ENCODE data around the gene CFL2. TPM values are rescaled to one million over a fixed set of nuclear protein-coding genes. Genes with fewer than 3 reads are reported as not detected.

CFL2 gene
- total and polyA plus RNA-seq, 5 donors from 2014 or later: 7.1 to 27.8 (median 7.8) TPM

DNA sequence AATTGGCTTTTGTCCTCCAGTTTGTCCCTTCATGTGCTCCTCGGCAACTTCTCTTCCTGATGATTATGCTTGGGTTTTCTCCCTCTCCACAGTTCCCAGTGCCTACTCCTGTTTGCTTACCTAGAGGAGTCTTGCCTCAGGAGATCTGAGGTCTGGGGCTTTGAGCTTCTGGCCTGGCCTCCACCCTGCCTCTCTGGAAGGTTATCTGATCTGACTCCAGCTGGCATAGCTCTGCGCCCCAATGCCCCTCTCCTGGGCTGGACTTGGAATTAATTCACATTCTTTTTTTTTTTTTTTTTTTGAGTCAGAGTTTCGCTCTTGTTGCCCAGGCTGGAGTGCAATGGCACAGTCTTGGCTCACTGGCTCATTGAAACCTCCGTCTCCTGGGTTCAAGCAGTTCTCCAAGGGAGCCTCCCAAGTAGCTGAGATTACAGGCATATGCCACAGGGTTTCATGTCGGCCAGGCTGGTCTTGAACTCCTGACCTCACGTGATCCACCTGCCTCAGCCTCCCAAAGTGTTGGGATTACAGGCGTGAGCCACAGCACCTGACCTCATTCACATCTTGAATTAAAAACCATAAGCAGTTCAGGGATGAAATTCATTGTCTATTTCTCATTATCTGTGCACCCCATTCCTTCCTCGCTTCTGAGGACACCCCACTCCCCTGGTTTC, 33.5 kb downstream of the CFL2 start:
- DNase-seq (no peak), ATAC-seq (ENCODE audit: low read depth in 2 of 2) (no peak)
- H3K27ac Mint-ChIP-seq: peak overlapping the region in 1 of 3 donors; percentile 74
- no peak overlapping the region for H3K4me3 Mint-ChIP-seq
- peaks cover 0 to 5% (median 2%) of the 10 kb centered on the region in 4 donors for H3K4me1 Mint-ChIP-seq
- peaks cover 10% of the 10 kb centered on the region for H3K27me3 Mint-ChIP-seq
- H3K9me3 ChIP-seq (ENCODE audit: control insufficient read depth in 2 of 2, low read length in 2 of 2): no peaks in the 10 kb centered on the region
- H3K27ac ChIP-seq (ENCODE audit: insufficient read depth, low read length, poor library complexity, severe bottlenecking): no peak overlapping the region
- no peak overlapping the region for H3K4me3 ChIP-seq (ENCODE audit: low read depth, low read length)
- no peaks in the 10 kb centered on the region for H3K27me3 ChIP-seq (ENCODE audit: control insufficient read depth, insufficient read depth, low read length)
- no peaks in the 10 kb centered on the region for H3K9me3 Mint-ChIP-seq
- no peaks in the 10 kb centered on the region for H3K4me1 ChIP-seq (ENCODE audit: control insufficient read depth, insufficient read depth, low read length, poor library complexity, severe bottlenecking)
- H3K36me3 ChIP-seq (ENCODE audit: control insufficient read depth, insufficient read depth, low read length): no peaks in the 10 kb centered on the region
- H3K36me3 Mint-ChIP-seq: no peaks in the 10 kb centered on the region

DNA sequence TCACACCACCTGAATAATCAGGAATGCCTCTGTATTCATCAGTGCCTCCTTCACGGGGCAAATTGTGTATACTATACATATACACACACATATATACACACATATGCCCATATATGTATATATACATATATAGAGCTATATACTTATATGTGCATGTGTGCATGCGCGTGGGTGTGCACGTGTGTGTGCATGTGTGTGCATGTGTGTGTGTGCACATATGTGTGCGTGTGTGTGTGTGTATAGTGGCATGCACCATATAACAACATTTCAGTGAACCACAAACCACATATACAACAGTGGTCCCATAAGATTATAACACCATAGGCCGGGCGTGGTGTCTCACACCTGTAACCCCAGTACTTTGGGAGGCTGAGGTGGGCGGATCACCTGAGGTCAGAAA, 35.7 kb downstream of the CFL2 start:
- H3K27ac ChIP-seq (ENCODE audit: insufficient read depth, low read length, poor library complexity, severe bottlenecking): no peak overlapping the region
- no peaks in the 10 kb centered on the region for H3K27me3 ChIP-seq (ENCODE audit: control insufficient read depth, insufficient read depth, low read length)
- no peaks in the 10 kb centered on the region for H3K9me3 Mint-ChIP-seq
- H3K36me3 ChIP-seq (ENCODE audit: control insufficient read depth, insufficient read depth, low read length): no peaks in the 10 kb centered on the region
- H3K27ac Mint-ChIP-seq: no peak overlapping the region
- no peaks in the 10 kb centered on the region for H3K9me3 ChIP-seq (ENCODE audit: control insufficient read depth in 2 of 2, low read length in 2 of 2)
- no peaks in the 10 kb centered on the region for H3K4me1 ChIP-seq (ENCODE audit: control insufficient read depth, insufficient read depth, low read length, poor library complexity, severe bottlenecking)
- no peak overlapping the region for H3K4me3 ChIP-seq (ENCODE audit: low read depth, low read length)
- H3K4me1 Mint-ChIP-seq: peaks cover 0 to 5% (median 2%) of the 10 kb centered on the region in 4 donors
- ATAC-seq (ENCODE audit: low read depth in 2 of 2) (no peak), DNase-seq (no peak)
- no peaks in the 10 kb centered on the region for H3K36me3 Mint-ChIP-seq
- peaks cover 9% of the 10 kb centered on the region for H3K27me3 Mint-ChIP-seq
- no peak overlapping the region for H3K4me3 Mint-ChIP-seq

DNA sequence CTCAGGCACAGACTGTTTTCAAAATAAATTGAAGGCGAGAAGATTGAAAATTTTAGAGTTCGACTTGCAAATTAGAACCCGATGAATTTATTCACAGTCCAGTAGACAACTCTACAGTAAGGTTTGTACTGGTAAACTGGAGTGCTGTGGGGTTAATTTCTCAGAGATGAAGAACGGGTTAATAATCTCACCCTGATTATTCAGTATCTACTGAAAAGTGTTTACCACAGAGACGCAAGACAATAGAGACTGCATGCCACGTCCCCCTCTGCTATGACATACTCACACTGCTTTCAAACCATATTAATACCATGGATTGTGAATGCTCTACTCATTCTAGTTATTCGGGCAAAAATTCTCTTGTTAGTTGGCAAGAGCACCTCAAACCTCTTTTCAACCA, 36.1 kb downstream of the CFL2 start:
- no peaks in the 10 kb centered on the region for H3K36me3 Mint-ChIP-seq
- no peak overlapping the region for H3K27ac Mint-ChIP-seq
- H3K4me1 ChIP-seq (ENCODE audit: control insufficient read depth, insufficient read depth, low read length, poor library complexity, severe bottlenecking): no peaks in the 10 kb centered on the region
- H3K36me3 ChIP-seq (ENCODE audit: control insufficient read depth, insufficient read depth, low read length): no peaks in the 10 kb centered on the region
- DNase-seq: no peak
- H3K9me3 ChIP-seq (ENCODE audit: control insufficient read depth in 2 of 2, low read length in 2 of 2): no peaks in the 10 kb centered on the region
- no peak overlapping the region for H3K27ac ChIP-seq (ENCODE audit: insufficient read depth, low read length, poor library complexity, severe bottlenecking)
- H3K4me3 ChIP-seq (ENCODE audit: low read depth, low read length): no peak overlapping the region
- no peak for ATAC-seq (ENCODE audit: low read depth in 2 of 2)
- peaks cover 6% of the 10 kb centered on the region for H3K27me3 Mint-ChIP-seq
- no peaks in the 10 kb centered on the region for H3K27me3 ChIP-seq (ENCODE audit: control insufficient read depth, insufficient read depth, low read length)
- no peak overlapping the region for H3K4me3 Mint-ChIP-seq
- peaks cover 0 to 5% (median 2%) of the 10 kb centered on the region in 4 donors for H3K4me1 Mint-ChIP-seq
- no peaks in the 10 kb centered on the region for H3K9me3 Mint-ChIP-seq

DNA sequence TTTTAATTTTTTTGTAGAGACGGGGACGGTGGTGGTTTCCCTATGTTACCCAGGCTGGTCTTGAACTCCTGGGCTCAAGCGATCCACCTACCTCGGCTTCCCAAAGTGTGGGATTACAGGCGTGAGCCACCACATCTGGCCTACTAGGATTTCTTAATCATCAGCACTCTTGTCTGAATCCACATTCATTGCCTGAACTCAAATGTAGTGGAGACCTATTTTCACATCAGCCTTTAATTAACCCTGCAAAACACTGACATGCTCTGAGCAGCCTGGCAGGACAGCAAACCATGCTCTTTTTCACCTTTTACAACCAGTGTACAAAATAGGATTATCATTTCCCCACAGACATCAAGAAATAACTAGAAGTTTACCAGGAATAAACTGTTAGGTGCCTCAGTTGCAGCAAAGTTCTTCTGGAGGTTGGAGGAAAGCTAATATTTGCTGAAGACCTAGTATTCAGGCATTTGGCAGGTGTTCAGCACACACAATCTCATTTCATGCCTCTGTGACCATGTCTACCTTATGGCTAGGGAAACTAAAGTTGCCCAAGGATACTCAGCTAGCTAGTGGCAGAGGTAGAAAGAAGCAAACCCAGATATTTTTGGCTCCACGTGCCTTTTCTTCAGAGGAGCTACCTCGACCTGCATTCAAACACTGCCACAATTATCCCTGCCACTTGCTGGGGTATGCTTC, 37.7 kb downstream of the CFL2 start:
- Mint-ChIP-seq H3K4me1 (peaks cover 0 to 5% (median 3%) of the 10 kb centered on the region in 4 donors), H3K4me3 (no peak overlapping the region), H3K27me3 (peaks cover 5% of the 10 kb centered on the region), H3K9me3 (no peaks in the 10 kb centered on the region), H3K27ac (no peak overlapping the region), H3K36me3 (no peaks in the 10 kb centered on the region)
- no peak for DNase-seq
- no peak overlapping the region for H3K27ac ChIP-seq (ENCODE audit: insufficient read depth, low read length, poor library complexity, severe bottlenecking)
- ATAC-seq (ENCODE audit: low read depth in 2 of 2): no peak
- H3K36me3 ChIP-seq (ENCODE audit: control insufficient read depth, insufficient read depth, low read length): no peaks in the 10 kb centered on the region
- H3K27me3 ChIP-seq (ENCODE audit: control insufficient read depth, insufficient read depth, low read length): no peaks in the 10 kb centered on the region
- H3K4me1 ChIP-seq (ENCODE audit: control insufficient read depth, insufficient read depth, low read length, poor library complexity, severe bottlenecking): peaks cover 4% of the 10 kb centered on the region
- H3K4me3 ChIP-seq (ENCODE audit: low read depth, low read length): no peak overlapping the region
- no peaks in the 10 kb centered on the region for H3K9me3 ChIP-seq (ENCODE audit: control insufficient read depth in 2 of 2, low read length in 2 of 2)

DNA sequence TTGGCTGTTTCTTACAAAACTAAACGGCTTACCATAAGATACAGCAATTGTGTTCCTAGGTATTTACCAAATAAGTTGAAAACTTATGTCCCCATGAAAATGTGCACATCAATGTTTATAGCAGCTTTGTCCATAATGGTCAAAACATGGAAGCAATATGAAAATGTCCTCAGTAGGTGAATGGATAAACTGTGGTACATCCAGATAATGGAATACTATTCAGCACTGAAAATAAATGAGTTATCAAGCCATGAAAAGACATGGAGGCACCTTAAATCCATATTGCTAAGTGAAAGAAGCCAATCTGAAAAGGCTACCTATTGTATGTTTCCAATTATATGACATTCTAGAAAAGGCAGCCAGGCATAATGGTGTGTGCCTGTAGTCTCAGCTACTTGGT, 40.7 kb downstream of the CFL2 start:
- Histone ChIP-seq H3K4me1 (ENCODE audit: control insufficient read depth, insufficient read depth, low read length, poor library complexity, severe bottlenecking) (peaks cover 4% of the 10 kb centered on the region), H3K9me3 (ENCODE audit: control insufficient read depth in 2 of 2, low read length in 2 of 2) (no peaks in the 10 kb centered on the region), H3K27ac (ENCODE audit: insufficient read depth, low read length, poor library complexity, severe bottlenecking) (no peak overlapping the region), H3K27me3 (ENCODE audit: control insufficient read depth, insufficient read depth, low read length) (no peaks in the 10 kb centered on the region), H3K36me3 (ENCODE audit: control insufficient read depth, insufficient read depth, low read length) (no peaks in the 10 kb centered on the region), H3K4me3 (ENCODE audit: low read depth, low read length) (no peak overlapping the region)
- Mint-ChIP-seq H3K4me3 (no peak overlapping the region), H3K36me3 (no peaks in the 10 kb centered on the region), H3K27me3 (no peaks in the 10 kb centered on the region), H3K27ac (no peak overlapping the region), H3K4me1 (peaks cover 0 to 4% (median 2%) of the 10 kb centered on the region in 4 donors), H3K9me3 (no peaks in the 10 kb centered on the region)
- no peak for DNase-seq
- no peak for ATAC-seq (ENCODE audit: low read depth in 2 of 2)

DNA sequence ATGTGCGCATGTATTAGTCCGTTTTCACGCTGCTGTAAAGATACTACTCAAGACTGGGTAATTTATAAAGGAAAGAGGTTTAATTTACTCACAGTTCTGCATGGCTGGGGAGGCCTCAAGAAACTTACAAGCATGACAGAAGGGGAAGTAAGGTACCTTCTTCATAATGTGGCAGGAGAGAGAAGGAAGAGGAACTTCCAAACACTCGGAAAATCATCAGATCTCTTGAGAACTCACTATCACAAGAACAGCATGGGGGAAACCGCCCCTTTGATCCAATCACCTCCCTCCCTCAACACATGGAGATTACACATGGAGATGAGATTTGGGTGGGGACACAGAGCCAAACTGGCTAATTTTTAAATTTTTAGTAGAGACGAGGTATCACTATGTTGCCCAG, 42.7 kb downstream of the CFL2 start:
- H3K9me3 Mint-ChIP-seq: no peaks in the 10 kb centered on the region
- no peak overlapping the region for H3K27ac Mint-ChIP-seq
- DNase-seq: no peak
- no peak for ATAC-seq (ENCODE audit: low read depth in 2 of 2)
- no peaks in the 10 kb centered on the region for H3K36me3 Mint-ChIP-seq
- Histone ChIP-seq H3K36me3 (ENCODE audit: control insufficient read depth, insufficient read depth, low read length) (no peaks in the 10 kb centered on the region), H3K4me1 (ENCODE audit: control insufficient read depth, insufficient read depth, low read length, poor library complexity, severe bottlenecking) (peaks cover 9% of the 10 kb centered on the region), H3K27ac (ENCODE audit: insufficient read depth, low read length, poor library complexity, severe bottlenecking) (no peak overlapping the region), H3K9me3 (ENCODE audit: control insufficient read depth in 2 of 2, low read length in 2 of 2) (no peaks in the 10 kb centered on the region), H3K4me3 (ENCODE audit: low read depth, low read length) (no peak overlapping the region), H3K27me3 (ENCODE audit: control insufficient read depth, insufficient read depth, low read length) (no peaks in the 10 kb centered on the region)
- no peaks in the 10 kb centered on the region for H3K27me3 Mint-ChIP-seq
- H3K4me1 Mint-ChIP-seq: peaks cover 0 to 4% (median 3%) of the 10 kb centered on the region in 4 donors
- H3K4me3 Mint-ChIP-seq: no peak overlapping the region

DNA sequence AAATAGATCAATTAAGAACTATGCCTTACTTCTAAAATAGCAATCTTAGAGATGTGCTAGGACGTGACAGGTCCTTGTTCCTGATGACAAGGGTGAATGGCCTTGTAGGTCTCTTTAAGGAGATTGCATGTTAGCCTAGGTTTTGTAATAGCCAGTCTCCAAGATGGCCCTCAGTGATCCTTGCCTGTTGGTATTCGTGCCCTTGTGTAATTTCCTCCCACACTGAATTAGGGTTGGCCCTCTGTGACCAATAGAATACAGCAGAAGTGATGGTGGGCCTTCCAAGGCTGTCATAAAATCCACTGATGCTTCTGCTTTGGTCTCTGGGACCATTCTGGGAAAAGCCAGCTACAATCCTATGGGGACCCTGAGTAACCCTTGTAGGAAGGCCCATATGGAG, 46.3 kb downstream of the CFL2 start:
- Mint-ChIP-seq H3K4me3 (no peak overlapping the region), H3K9me3 (peaks cover 0 to 2% (median 0%) of the 10 kb centered on the region in 7 donors), H3K4me1 (peaks cover 12 to 22% (median 16%) of the 10 kb centered on the region in 4 donors), H3K27me3 (peaks cover 4% of the 10 kb centered on the region), H3K36me3 (no peaks in the 10 kb centered on the region), H3K27ac (peak overlapping the region in 1 of 3 donors; percentile 65)
- peaks cover 25% of the 10 kb centered on the region for H3K4me1 ChIP-seq (ENCODE audit: control insufficient read depth, insufficient read depth, low read length, poor library complexity, severe bottlenecking)
- H3K27me3 ChIP-seq (ENCODE audit: control insufficient read depth, insufficient read depth, low read length): no peaks in the 10 kb centered on the region
- no peaks in the 10 kb centered on the region for H3K36me3 ChIP-seq (ENCODE audit: control insufficient read depth, insufficient read depth, low read length)
- DNase-seq (no peak), ATAC-seq (ENCODE audit: low read depth in 2 of 2) (no peak)
- no peak overlapping the region for H3K4me3 ChIP-seq (ENCODE audit: low read depth, low read length)
- no peak overlapping the region for H3K27ac ChIP-seq (ENCODE audit: insufficient read depth, low read length, poor library complexity, severe bottlenecking)
- H3K9me3 ChIP-seq (ENCODE audit: control insufficient read depth in 2 of 2, low read length in 2 of 2): no peaks in the 10 kb centered on the region

DNA sequence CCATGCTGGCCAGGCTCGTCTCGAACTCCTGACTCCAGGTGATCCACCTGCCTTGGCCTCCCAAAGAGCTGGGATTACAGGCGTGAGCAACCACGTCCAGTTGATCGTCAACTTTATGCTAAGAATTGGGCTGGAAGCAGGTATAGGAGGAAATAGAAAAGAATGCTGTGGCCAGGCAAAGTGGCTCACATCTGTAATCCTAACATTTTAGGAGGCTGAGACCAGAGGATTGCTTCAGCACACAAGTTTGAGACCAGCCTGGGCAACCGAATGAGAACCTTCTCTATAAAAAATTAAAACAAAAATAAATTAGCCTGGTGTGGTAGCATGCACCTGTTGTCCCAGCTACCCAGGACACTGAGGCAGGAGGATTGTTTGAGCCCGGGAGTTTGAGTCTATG, 47.4 kb downstream of the CFL2 start:
- H3K4me1 ChIP-seq (ENCODE audit: control insufficient read depth, insufficient read depth, low read length, poor library complexity, severe bottlenecking): peaks cover 21% of the 10 kb centered on the region
- no peaks in the 10 kb centered on the region for H3K27me3 ChIP-seq (ENCODE audit: control insufficient read depth, insufficient read depth, low read length)
- ATAC-seq (ENCODE audit: low read depth in 2 of 2) (no peak), DNase-seq (no peak)
- Mint-ChIP-seq H3K27me3 (peaks cover 9% of the 10 kb centered on the region), H3K27ac (peak overlapping the region in 2 of 3 donors; percentile 14 to 62), H3K4me1 (peaks cover 11 to 20% (median 15%) of the 10 kb centered on the region in 4 donors), H3K36me3 (no peaks in the 10 kb centered on the region), H3K4me3 (no peak overlapping the region), H3K9me3 (peaks cover 0 to 4% (median 0%) of the 10 kb centered on the region in 7 donors)
- H3K36me3 ChIP-seq (ENCODE audit: control insufficient read depth, insufficient read depth, low read length): no peaks in the 10 kb centered on the region
- H3K27ac ChIP-seq (ENCODE audit: insufficient read depth, low read length, poor library complexity, severe bottlenecking): no peak overlapping the region
- H3K9me3 ChIP-seq (ENCODE audit: control insufficient read depth in 2 of 2, low read length in 2 of 2): peaks cover 0 to 1% of the 10 kb centered on the region in 2 experiments
- no peak overlapping the region for H3K4me3 ChIP-seq (ENCODE audit: low read depth, low read length)
